Uterus (tissue), 2 donors: Measurements from ENCODE around the gene NHERF1.

Source experiments
- CTCF ChIP-seq, 4 experiments: fragments of 200-600 bp in 2 of 4; fragments of 450-650 bp in 2 of 4; sonication (generic) in 2 of 4; IDR thresholded peaks; one replicate each; pipeline ENCODE4 v1.5.1; 2016 to 2019; ENCODE audit warnings: antibody characterized with exemption in 4 of 4, mild to moderate bottlenecking in 2 of 4, moderate library complexity in 1 of 4
- POLR2A ChIP-seq, 2 donors: fragments of 450-650 bp; IDR thresholded peaks; one replicate each; pipeline ENCODE4 v1.6.1; 2016; ENCODE audit warnings: antibody characterized with exemption in 2 of 2, mild to moderate bottlenecking in 1 of 2, moderate library complexity in 1 of 2

- TF ChIP-seq CTCF (IDR thresholded peaks at IDR 0.05) (no peak), POLR2A (IDR thresholded peaks at IDR 0.05) (no peak)
These were observed 66.0 kb downstream of the NHERF1 start for GRCh38 chr17:74814453-74814852.
